ENCODE measurements around the gene ATF2. TPM values are rescaled to one million over a fixed set of nuclear protein-coding genes. Genes with fewer than 3 reads are reported as not detected.

The ATF2 gene
- total RNA-seq, 6 donors from 2014 or later: 16.6 to 63.4 (median 35.6) TPM

GRCh38 chr2:175203621-175204496 is 35.9 kb upstream of the ATF2 start:
- WGBS, 2 donors: 35 to 37% methylated on average over 12 of the region's 12 CpGs
- no peak overlapping the region for H3K4me3 ChIP-seq
- DNase-seq (peak in 1 of 2 donors; percentile 31), ATAC-seq (ENCODE audit: low FRiP score in 2 of 2) (peak in 1 of 2 donors; percentile 58)
- no peaks in the 10 kb centered on the region for H3K9me3 ChIP-seq
- TF ChIP-seq POLR2AphosphoS5 (IDR thresholded peaks at IDR 0.05) (no peak), POLR2A (IDR thresholded peaks at IDR 0.05) (no peak), EP300 (IDR thresholded peaks at IDR 0.05) (no peak)
- TF ChIP-seq, protein P1, sequence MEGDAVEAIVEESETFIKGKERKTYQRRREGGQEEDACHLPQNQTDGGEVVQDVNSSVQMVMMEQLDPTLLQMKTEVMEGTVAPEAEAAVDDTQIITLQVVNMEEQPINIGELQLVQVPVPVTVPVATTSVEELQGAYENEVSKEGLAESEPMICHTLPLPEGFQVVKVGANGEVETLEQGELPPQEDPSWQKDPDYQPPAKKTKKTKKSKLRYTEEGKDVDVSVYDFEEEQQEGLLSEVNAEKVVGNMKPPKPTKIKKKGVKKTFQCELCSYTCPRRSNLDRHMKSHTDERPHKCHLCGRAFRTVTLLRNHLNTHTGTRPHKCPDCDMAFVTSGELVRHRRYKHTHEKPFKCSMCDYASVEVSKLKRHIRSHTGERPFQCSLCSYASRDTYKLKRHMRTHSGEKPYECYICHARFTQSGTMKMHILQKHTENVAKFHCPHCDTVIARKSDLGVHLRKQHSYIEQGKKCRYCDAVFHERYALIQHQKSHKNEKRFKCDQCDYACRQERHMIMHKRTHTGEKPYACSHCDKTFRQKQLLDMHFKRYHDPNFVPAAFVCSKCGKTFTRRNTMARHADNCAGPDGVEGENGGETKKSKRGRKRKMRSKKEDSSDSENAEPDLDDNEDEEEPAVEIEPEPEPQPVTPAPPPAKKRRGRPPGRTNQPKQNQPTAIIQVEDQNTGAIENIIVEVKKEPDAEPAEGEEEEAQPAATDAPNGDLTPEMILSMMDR (IDR thresholded peaks at IDR 0.05): peak in 3 of 6 experiments; percentile 13 to 25 (median 15)
- H3K4me1 ChIP-seq: no peaks in the 10 kb centered on the region
- no peaks in the 10 kb centered on the region for H3K27me3 ChIP-seq
- no peaks in the 10 kb centered on the region for H3K36me3 ChIP-seq
- H3K27ac ChIP-seq: no peak overlapping the region

GRCh38 chr2:175195012-175195411 is 27.0 kb upstream of the ATF2 start:
- no peak overlapping the region for H3K27ac ChIP-seq
- no peaks in the 10 kb centered on the region for H3K27me3 ChIP-seq
- TF ChIP-seq, protein P1 (IDR thresholded peaks at IDR 0.05): no peak
- TF ChIP-seq POLR2AphosphoS5 (IDR thresholded peaks at IDR 0.05) (no peak), POLR2A (IDR thresholded peaks at IDR 0.05) (no peak), EP300 (IDR thresholded peaks at IDR 0.05) (no peak)
- no peak for DNase-seq
- H3K9me3 ChIP-seq: peaks cover 0 to 3% (median 0%) of the 10 kb centered on the region in 4 donors
- no peaks in the 10 kb centered on the region for H3K4me1 ChIP-seq
- H3K36me3 ChIP-seq: no peaks in the 10 kb centered on the region
- no peak overlapping the region for H3K4me3 ChIP-seq
- ATAC-seq (ENCODE audit: low FRiP score in 2 of 2): no peak

GRCh38 chr2:175188761-175189160 is 20.8 kb upstream of the ATF2 start:
- Histone ChIP-seq H3K27ac (no peak overlapping the region), H3K4me3 (no peak overlapping the region), H3K36me3 (no peaks in the 10 kb centered on the region), H3K4me1 (no peaks in the 10 kb centered on the region), H3K27me3 (no peaks in the 10 kb centered on the region), H3K9me3 (peaks cover 0 to 3% (median 0%) of the 10 kb centered on the region in 4 donors)
- WGBS, 2 donors: 27 to 63% methylated on average over 1 of the region's 1 CpG
- ATAC-seq (ENCODE audit: low FRiP score in 2 of 2): no peak
- no peak for DNase-seq
- TF ChIP-seq, protein P1 (IDR thresholded peaks at IDR 0.05): no peak
- TF ChIP-seq POLR2A (IDR thresholded peaks at IDR 0.05) (no peak), EP300 (IDR thresholded peaks at IDR 0.05) (no peak), POLR2AphosphoS5 (IDR thresholded peaks at IDR 0.05) (no peak)

DNA sequence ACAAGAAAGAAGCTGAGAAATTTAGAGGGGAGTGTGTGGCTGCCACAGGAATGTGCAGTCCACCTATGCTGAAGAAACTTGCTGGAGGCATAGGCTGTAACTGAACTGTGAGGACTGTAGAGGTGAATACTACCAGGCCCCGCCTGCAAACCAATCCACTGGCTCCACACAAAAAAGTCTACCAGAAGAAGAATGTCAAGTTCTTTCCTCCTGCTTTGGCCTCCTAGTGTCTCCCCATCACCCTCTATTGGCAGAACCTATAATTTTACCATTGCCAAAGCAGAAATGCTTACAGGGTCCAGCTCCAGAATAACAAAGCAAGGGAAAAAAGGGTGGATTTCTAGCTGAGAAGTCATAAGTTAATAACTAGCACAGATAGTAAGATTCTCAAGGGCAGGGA is 19.4 kb upstream of the ATF2 start:
- Histone ChIP-seq H3K27ac (no peak overlapping the region), H3K9me3 (peaks cover 0 to 3% (median 0%) of the 10 kb centered on the region in 4 donors), H3K4me1 (no peaks in the 10 kb centered on the region), H3K27me3 (no peaks in the 10 kb centered on the region), H3K4me3 (no peak overlapping the region), H3K36me3 (no peaks in the 10 kb centered on the region)
- TF ChIP-seq, protein P1 (IDR thresholded peaks at IDR 0.05): peak in 1 of 6 experiments; percentile 9
- TF ChIP-seq POLR2A (IDR thresholded peaks at IDR 0.05): no peak
- no peak for TF ChIP-seq POLR2AphosphoS5 (IDR thresholded peaks at IDR 0.05)
- TF ChIP-seq EP300 (IDR thresholded peaks at IDR 0.05): no peak
- WGBS, 2 donors: 79 to 100% methylated on average over 1 of the region's 1 CpG
- ATAC-seq (ENCODE audit: low FRiP score in 2 of 2) (no peak), DNase-seq (no peak)

All from upper lobe of left lung (tissue), 6 donors.